Stimulated activated CD8-positive, alpha-beta memory T cell treated with anti-CD3 and anti-CD28 coated beads, Interleukin-4, amount 100 ng/mL, for 1 hour (primary cell): ENCODE results near the gene NTHL1.

Experiments
- DNase-seq, 2 donors: peaks; one replicate each; pipeline ENCODE4 v3.0.0-alpha.2; 2020; ENCODE audit warnings: low read depth in 2 of 2, low spot score in 1 of 2

NTHL1 gene

GRCh38 chr16:2084895-2085625 lies 37.4 kb upstream of the NTHL1 start:
- no peak for DNase-seq

GRCh38 chr16:2083876-2084780 lies 36.5 kb upstream of the NTHL1 start:
- DNase-seq: no peak

DNA sequence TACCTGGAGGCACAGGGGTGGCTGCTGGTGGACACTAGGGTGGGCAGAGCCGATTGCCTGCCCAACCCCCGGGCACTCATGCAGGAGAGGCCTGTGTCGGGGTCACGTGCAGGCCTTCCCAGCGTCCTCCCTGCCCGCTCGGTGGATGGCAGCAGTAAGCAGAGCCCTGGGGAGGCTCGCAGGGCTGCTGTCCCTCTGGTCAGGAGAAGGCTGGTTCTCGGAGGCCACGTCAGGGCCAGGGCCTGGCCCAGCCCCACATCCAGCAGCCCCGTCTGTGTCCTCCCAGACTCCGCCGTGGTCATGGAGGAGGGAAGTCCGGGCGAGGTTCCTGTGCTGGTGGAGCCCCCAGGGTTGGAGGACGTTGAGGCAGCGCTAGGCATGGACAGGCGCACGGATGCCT lies 35.8 kb upstream of the NTHL1 start:
- DNase-seq: no peak

GRCh38 chr16:2082983-2083364 lies 35.3 kb upstream of the NTHL1 start:
- DNase-seq: no peak

GRCh38 chr16:2082171-2082982 lies 34.7 kb upstream of the NTHL1 start:
- no peak for DNase-seq

DNA sequence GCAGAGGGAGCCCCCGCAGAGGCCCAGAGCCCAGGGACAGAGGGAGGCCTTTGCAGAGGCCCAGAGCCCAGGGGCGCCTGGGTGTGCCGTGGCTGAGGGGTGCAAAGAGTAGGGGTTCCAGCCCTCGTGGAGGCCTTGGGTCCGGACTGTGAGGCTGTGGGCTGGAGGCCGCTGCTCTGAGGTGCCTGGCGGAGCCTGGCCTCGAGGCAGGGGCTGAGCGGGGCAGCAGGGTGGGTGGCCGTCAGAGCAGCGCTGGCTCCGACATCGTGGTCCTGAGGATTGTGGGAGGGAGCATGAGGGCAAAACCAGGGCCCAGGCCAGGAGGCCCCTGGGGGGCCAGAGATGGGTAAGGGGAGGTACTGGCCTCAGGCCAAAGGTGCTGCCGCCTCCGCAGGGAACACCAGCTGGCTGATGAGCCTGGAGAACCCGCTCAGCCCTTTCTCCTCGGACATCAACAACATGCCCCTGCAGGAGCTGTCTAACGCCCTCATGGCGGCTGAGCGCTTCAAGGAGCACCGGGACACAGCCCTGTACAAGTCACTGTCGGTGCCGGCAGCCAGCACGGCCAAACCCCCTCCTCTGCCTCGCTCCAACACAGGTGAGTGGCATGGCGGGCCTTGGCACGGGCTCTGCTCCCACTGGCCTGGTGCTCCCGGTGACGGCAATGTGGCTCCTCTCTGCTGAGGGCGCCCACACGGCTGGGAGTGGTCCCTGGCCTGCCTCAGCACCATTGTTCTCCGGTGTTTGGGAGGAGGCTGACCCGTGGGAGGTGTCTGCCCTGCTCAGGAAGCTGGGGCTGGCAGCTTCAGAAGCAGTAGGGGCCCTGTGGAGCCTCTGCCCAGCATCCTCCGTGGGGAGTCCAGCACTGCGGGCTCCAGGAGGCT lies 33.8 kb upstream of the NTHL1 start:
- no peak for DNase-seq

GRCh38 chr16:2079991-2080390 lies 32.4 kb upstream of the NTHL1 start:
- DNase-seq: no peak

DNA sequence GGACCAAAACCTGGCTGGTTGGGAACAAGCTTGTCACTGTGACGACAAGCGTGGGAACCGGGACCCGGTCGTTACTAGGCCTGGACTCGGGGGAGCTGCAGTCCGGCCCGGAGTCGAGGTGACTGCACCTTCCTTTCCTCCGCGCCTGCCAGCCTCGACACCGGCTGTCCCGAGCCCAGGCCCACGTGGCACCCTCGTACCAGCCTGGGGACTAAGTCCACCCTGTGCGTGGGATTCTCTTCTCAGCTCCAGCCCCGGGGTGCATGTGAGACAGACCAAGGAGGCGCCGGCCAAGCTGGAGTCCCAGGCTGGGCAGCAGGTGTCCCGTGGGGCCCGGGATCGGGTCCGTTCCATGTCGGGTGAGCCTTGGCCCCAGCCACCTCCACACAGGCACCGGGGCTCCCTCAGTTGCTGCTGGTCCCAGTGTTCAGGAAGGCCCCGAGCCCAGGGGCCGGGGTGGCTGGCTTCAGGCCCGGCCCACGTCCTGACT lies 31.7 kb upstream of the NTHL1 start:
- no peak for DNase-seq

- no peak for DNase-seq
These were observed 31.1 kb upstream of the NTHL1 start for GRCh38 chr16:2078691-2079090.

GRCh38 chr16:2078096-2078495 lies 30.5 kb upstream of the NTHL1 start:
- no peak for DNase-seq

- DNase-seq: no peak
These were observed 30.1 kb upstream of the NTHL1 start for GRCh38 chr16:2077696-2078095.

DNA sequence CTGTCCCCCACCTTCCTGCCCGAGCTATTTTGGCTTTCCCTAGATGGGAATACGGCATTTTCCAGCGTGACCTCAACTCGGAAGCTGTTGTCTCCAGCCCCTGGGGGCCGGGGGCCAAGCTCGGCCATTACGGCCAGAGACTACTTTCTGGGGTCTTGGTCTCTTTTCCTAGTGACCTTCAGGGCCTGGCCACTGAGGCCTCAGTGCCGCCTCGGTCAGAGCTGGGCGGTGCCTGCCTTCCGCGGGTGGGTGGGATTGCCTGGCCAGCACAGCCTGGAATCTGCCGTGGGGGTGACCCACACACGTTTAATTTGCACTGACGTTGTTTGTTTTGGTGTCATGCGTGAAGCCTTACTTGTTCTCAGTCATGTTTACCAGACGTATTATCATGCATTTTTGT lies 29.4 kb upstream of the NTHL1 start:
- no peak for DNase-seq

DNA sequence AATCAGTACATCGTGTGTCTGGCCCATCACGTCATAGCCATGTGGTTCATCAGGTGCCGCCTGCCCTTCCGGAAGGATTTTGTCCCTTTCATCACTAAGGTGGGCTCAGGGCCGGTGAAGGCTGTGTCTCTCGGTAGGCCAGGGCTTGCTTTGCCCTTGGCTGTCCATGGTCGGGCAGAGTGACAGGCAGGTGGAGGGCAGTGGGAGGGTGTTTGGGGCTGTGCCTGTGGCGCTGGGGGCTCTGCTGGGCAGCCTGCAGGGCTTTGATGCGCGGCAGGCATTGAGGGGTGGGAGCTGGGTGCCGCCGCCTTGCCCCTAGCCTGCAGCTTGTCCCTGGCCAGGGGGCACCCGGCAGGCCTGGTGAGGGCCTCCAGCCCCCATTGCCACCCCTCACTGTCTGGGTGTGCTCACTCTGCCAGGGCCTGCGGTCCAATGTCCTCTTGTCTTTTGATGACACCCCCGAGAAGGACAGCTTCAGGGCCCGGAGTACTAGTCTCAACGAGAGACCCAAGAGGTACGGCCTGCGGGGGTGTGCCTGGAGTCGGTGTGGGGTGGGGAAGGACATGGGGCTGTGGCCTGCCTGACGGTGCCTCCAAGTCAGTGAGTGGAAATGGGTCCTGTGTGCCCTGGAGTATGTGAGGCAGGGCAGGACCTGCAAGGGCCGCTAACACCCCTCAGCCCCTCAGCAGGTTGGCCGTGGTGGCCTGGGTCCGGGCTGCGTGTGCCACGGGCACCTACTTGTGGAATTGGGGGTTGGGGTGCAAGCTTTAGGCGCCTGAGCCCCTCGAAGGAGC lies 28.6 kb upstream of the NTHL1 start:
- DNase-seq: no peak

- no peak for DNase-seq
These were observed 28.0 kb upstream of the NTHL1 start for GRCh38 chr16:2075631-2076030.

- no peak for DNase-seq
These were observed 26.4 kb upstream of the NTHL1 start for GRCh38 chr16:2074071-2074470.

- no peak for DNase-seq
These were observed 25.3 kb upstream of the NTHL1 start for GRCh38 chr16:2072926-2073325.

DNA sequence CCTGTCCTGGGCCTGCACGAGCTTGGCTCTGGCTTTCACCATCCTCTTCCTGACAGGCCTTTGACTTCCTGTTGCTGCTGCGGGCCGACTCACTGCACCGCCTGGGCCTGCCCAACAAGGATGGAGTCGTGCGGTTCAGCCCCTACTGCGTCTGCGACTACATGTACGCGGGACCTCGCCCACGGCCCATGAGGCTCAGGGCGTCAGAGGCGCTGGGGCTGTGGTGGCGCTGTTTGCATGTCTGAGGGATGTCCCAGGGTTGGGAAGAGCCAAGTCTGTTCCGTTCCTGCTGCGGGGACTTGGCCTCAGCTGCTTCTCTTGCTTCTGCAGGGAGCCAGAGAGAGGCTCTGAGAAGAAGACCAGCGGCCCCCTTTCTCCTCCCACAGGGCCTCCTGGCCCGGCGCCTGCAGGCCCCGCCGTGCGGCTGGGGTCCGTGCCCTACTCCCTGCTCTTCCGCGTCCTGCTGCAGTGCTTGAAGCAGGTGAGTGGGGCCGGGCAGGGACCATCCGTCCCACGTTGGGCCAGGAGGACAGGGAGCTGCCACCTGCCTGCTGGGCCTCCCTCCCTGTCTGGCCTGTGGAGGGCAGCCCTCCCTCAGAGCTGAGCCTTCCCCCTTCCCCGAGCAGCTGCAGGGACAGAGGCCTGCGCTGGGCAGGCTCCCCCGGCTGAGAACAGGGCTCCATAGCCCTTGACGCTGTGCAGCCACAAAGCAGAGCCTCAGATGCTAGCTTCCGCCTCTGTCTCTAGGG lies 24.0 kb upstream of the NTHL1 start:
- no peak for DNase-seq

DNA sequence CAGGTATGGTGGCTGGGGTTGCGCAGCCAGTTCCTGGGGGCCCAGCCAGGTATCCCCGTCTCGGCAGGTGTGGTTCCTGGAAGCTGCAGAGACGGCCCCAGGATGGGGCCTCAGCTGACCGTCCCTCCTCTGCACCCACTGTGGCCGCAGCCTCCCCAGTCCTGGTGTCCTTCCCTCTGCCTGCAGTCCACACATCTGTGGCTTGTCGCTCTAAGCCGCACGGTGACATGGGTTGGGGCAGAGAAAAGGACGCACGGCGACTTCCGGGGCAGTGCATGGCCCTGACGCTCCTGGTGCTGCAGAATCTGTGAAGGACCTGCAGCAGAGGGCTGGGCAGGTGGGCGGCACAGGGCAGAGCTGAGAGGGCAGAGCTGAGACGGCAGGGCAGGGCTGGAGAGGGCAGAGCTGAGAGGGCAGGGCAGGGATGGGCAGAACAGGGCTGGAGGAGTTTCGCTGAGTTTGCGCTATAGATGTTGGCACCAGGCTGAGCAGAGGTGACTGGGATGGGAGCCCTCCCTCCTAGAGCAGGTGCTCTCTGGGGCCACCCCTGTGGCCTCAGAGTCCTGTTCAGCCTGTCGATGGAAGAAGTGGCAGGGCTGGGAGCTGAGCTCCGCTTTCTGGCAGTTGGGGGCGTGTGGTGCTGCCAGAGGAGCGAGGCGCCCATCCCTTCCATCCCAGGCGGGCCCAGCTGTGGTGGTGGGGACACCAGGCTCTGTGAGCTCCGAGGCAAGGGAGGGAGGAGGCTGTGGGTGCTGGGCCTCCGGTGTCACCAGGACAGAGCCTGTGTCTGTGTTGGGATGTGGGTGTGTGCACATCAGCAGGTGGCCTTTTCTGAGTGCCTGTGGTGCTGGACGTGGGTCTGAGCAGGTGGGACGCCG lies 23.2 kb upstream of the NTHL1 start:
- DNase-seq: no peak
